CD4-positive, alpha-beta T cell treated with Interleukin-17A for 1 hour (primary cell): Measurements from ENCODE around the gene AMPH.
A peak's percentile ranks its signal among the peaks of the same experiment; 100 is the strongest.

Source experiments
- DNase-seq: peaks from one replicate; pipeline ENCODE4 v3.0.0-alpha.2; 2020

Gene AMPH

DNA sequence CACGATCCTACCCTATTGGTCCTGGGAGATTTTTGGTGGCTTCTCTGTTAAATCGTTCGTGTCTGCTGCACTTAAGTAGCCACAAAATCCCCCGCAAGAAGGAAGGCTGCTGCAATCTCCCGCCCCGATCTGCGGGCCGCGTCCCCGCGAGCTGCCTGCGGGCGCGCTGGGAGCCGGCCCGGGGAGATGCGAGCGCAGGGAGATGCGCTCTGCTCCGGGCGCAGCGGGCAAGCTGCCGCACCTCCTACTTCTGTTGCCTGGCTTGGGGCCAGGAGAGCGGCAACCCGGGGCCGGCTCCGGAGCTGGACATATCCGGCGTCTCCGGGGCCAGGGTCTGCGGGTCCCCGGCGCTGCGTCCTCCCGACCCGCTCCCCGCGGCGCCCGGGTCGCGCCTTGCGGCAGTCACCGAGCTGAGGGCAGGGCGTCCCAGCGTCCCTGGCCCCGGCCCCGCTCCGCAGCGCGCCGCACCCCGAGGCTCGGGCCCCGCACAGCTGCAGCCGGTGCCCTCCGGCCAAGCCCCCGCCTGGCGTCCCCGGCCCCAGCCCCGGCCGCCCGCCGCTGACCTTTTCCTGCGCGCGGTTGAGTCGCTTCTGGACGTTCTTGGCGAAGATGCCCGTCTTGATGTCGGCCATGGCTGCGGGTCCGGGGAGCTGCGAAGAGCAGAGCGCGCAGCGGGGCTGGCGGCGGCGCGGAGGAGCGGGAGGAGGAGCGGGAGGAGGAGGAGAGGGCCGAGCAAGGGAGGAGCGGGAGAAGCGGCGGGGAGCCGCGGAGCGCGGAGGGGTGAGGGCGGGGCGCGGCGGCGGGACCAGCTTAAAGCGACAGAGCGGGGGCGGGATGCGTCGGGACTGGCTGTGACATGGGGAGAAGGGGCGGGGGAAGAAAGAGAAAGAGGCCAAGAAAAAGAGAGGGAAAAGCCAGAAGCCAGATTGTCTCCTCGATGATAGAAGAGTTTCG lies at the start of gene AMPH:
AMPH (minus strand) TSS at position 654 of the 954 bp plus-strand sequence; CDS start at position 632, 22 bp downstream.
- no peak for DNase-seq

DNA sequence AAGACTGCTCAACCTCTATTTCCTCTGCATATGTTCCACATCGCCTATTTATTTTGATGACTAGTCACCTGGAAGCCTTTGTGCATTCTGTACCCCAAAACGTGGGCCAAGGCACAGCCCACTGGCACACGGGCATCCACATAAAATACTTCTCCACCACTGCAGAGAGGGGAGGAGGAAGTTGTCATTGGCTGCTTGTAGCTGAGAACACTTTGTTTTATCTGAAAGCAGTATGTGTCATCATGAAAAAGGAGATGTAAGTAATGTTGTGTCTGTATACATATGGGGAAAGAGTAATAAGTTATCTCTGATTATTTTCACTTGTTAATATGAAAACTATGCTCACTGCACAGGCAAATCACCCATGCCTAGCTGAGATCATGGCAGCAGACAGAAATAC lies 48.2 kb upstream of the AMPH start:
- DNase-seq, result no peak

DNA sequence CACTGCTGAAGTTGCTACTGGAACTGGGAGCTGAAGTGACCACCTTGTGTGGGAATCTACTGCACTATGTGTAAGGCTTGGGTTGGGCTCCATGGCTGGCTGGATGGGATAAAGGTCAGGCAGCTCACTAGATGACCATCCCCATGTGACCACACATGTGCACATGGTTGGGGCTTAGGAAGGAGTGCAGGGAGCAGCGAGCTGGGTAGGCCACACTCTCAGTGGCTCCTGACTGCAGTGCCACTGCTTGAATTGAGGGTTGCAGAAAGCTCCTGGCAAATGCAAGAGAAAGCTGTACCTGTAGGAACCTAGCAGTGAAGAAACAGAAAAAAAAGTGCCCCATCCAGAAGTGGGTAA lies 47.5 kb upstream of the AMPH start:
- DNase-seq, result no peak

DNA sequence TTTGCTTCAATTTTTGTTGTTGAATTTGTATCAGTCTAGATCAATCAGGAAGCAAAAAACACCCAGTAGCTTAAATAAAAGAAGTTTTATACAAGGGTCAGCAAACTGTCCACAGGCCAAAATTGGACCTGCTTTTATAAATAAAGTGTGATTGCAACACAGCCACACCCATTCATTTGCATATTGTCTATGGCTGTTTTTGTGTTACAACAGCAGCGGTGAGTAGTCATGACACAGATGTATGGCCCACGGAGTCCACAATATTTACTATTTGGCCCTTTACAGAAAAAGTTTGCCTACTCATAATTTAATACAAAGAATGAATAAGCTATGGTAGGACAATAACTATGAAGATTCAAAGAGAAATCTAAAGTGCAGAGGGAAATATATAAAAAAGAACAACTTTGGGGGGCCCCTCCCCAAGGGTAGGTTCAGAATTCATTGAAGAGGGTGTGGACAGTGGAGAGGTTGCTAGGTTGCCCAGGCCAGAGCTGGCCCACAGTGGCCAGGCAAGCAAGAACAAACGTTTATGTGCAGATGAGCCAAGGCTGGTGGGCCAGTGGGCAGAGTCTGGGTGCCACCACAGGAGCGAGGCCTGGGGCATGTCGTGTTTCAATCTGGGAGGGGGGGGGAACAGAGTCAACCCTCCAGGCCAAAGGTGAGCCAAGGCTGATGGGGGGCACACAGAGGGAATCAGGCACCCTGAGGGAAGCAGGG lies 47.0 kb upstream of the AMPH start:
- DNase-seq, result no peak

DNA sequence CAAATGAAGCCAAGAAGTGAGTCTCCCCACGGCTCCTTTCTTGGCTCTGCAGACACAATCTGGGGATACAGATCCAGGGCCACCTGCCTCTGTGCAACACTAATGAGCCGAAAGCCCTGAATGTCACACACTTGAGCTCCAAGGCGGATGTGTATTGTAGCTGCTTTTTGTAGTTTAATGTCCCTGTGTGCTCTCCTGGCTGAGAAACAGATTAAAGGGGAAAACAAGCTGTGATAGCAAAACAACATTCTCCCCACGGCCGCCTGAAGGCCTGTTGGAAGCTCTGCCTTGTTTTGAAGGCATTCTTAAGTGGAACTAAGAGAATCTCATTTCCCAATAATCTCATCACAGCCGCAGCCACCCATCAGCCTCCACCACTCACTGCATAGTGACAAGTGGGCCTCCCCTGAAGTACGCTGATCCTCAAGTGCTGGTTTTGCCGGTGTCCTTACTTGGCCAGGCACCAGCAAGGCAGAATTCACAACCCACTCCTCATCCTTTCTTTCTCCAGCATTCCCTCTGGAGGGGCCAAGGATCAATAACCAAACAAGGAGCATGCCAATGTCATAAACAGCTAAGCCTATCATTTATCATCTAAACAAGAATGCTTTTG lies 44.4 kb upstream of the AMPH start:
- DNase-seq, result no peak

DNA sequence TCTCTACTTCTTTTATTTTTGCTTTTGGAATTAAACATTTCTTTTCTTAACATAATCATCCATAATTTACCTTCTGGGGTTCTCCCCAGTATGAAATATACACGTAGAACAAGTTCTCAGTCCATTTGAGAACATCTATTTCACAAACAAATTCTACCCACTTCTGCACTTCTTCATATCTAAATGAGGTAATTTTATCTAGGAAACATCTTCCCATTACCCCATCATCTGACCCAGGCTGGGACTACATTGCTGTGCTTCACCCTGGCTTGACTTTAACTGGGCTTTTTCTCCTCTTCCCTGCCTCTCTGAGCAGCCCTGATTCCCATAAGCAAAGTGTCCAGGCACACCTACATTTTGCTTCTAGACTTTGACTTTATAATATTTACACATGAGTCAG lies 43.3 kb upstream of the AMPH start:
- no peak for DNase-seq

DNA sequence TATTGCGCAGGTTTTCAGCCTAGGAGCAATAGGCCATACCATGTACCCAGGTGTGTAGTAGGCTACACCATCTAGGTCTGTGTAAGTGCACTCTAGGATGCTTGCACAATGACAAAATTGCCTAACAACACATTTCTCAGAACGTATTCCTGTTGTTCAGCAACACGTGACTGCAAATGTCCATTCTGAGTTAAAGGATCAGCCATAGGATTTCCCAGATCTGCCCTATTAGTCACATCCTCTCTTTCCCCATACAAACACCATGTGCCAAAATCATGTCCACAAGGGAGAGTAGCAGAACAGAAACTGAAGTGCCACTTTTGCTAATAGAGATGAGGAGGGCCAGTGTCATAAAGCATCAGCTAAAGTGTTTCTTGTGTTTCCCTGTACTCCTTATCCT lies 42.6 kb upstream of the AMPH start:
- no peak for DNase-seq

DNA sequence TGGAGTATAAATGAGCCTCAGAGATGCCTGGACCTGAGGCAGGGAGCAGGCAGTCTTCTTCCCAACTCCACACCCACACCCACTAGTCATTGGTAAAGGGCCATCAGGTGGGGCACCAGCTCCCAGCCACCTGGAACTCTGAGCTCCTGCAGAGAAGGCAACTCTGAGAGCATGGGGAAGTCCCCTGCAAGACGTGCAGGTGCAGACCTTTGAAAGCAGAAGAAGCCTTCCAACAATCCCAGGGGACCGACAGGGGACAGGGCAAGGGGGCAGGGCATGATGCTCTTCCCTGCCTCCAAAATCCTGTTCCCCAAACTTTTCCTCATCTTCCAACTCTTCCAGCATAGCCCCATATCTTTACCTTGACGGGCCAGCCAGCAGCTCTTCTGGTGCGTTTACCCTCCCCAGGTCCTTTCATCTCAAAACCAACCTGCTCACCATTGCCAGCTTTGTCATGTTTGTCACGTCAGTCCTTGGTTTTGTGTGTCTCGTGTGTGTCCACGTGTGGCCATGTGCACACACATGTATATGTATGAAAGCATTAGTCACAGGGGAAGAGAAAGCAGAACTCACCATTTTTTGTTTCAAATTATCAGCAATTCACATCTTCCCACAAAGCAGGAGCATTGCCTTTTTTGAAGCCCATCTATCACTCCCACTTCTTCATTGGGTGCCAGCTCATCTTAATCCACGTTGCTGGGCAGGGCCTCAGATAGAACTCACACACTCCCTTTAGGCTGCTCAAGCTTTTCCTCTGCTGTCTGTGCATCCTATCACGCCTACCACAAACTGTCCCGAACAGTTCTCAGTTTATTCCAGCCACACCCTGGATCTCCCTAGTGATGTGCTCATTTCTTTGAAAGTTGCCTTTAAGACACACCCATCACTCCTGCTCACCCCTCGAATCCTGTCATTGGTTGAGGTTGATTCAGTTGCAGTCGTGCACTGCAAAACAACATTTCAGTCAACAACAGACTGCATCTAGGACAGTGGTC lies 41.0 kb upstream of the AMPH start:
- no peak for DNase-seq

DNA sequence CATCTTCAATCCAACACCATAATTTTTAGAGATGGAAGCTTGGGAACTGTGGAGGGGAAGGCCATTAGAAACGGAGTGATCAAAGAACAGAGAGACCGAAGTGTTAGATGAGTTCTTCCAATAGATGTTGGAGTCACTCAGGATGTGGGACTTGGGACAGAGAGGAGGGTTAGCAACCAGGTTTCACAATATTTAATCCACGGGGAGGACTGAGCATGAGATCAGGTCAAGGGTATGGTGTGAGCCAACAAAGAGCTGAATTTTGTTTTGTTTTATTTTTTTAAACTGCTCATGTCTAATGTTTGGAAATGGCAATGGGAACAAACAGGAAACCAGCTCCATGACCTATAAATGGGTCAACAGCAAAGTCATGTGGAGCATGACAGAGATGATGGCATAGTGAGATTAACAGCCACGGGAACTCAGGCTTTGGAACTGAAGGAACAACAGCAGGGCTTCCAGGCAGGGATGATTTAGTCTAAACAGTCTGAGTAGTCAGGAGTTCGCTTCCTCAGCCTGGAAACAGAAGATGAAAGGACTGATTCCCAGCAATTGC lies 38.9 kb upstream of the AMPH start:
- no peak for DNase-seq

DNA sequence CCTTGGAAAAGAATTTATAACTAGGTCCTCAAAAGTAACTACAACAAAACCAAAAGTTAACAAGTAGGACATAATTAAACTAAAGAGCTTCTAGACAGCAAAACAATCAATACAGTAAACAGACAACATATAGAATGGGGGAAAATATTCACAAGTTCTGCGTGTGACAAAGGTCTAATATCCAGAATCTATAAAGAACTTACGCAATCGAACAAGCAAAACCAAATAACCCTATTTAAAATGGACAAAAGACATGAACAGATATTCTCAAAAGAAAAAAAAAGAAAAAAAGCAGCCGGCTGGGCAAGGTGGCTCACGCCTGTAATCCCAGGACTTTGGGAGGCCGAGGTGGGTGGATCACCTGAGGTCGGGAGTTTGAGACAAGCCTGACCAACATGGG lies 33.8 kb upstream of the AMPH start:
- no peak for DNase-seq

DNA sequence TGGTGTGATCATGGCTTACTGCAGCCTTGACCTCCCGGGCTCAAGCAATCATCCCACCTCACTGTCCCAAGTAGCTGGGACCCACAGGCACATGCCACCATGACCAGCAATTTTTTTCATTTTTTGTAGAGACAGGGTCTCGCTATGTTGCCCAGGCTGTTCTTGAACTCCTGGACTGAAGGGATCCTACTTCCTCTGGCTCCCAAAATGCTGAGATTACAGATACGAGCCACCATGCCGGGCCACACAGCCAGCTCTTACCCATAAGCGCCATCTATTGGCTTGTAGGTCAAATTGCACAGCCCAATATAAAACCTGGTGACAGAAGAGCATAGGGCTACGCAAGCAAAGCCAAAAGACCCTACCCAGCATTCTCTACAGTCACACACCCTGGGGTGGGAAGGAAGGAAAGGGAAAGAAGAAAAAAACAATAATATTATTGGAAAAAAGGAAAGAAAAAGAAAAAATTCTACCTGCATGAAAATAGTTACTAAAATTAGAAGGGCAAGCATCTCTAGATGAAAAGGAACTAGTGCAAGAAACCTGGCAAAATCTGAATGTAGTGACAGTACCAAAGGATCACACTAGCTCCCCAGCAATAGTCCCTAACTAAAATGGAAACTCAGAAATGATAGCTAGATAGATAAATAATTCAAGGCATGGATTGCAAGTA lies 29.4 kb upstream of the AMPH start:
- peak; percentile 50 for DNase-seq

DNA sequence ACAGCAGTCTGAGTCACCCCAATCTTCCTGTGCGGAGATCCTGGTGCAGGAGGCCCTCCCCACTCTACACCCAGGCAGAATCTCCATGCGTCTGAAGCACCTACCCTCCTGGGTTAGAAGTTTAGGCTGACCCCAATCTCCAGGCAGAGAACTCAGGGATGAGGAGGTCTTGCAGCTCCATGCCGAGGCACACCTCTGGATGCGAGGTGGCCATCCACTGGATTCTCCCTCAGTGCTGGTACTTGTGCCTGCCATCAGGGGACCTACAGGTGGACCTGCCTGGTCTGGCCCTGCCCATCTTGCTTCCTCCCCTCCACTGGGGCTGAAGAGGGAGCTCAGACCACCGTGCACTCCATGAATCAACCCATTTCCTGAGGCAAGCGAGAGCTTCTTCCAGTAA lies 28.8 kb upstream of the AMPH start:
- no peak for DNase-seq

DNA sequence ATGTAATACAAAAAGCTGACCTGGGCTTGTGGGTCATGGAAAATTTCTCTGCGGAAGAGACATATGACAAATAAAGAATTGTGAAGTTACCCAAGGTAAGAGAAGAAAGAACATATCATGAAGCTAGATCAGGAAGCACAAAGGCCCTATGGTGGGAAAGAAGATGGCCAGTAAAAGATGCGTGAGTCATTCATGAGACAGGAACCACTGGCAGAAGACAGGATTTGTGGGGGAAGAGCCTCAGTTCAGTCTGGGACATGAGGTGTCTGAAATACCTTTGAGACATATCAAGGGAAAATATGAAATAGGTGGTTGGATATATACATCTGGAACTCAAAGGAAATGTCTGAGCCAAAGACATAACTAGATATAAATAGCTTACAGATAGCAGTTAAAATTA lies 27.7 kb upstream of the AMPH start:
- DNase-seq, result no peak

DNA sequence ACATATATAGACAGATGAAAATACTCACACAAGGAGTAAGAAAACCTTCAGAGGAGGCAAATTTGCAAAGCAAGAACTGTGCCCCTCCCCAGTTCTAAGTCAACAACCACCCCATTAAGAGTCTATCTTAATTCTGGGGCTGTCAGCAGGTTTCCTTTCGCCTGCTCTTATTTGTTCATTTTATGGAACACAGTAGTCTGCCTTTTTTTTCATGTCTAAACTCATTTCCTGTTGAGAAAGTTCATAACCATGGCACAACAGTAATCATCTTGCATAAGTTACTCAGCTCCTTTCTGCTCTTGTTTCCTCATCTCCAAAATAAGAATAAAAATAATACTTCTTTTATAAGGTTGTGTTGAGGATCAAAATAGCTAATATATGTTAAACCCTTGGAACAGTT lies 25.8 kb upstream of the AMPH start:
- no peak for DNase-seq

DNA sequence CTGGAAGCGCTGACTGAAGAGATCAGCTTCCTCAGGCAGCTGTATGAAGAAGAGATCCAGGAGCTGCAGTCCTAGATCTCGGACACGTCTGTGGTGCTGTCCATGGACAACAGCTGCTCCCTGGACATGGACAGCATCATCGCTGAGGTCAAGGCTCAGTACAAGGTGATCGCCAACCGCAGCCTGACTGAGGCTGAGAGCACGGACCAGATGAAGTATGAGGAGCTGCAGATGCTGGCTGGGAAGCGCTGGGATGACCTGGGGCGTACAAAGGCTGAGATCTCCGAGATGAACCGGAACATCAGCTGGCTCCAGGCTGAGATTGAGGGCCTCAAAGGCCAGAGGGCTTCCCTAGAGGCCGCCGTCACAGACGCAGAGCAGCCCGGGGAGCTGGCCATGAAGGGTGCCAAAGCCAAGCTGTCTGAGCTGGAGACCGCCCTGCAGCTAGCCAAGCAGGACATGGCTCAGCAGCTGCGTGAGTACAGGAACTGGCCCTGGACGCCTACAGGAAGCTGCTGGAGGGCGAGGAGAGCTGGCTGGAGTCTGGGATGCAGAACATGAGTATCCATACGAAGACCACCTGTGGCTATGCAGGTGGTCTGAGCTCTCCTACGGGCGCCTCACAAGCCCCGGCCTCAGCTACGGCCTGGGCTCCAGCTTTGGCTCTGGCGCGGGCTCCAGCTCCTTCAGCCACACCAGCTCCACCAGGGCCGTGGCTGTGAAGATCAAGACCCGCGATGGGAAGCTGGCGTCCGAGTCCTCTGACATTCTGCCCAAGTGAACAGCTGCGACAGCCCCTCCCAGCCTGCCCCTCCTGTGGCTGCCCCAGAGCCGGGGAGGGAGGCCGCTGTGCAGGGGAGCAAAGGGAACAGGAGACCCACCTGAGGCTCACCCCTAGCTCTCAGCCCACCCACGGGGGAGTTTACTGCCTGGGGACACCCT lies 24.9 kb upstream of the AMPH start:
- no peak for DNase-seq

DNA sequence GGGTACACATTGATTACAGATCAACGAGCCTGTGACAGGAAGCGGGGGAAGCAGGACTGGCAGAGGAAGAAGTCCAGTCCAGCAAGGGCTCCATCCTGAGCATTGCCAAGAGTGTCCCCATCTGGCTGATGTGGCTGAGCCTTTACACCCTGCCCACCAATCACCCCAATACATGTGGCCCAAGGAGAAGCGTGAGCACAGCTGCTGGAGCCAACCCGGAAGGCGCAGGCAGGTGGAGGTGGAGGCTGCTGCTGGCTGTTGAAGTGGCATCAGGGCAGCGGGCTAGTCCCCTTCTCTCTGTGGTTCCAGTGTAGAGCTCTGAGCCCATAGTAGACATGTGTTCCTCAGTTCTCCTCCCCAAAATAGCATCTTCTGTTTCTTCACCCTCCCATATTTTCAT lies 6.8 kb upstream of the AMPH start:
- no peak for DNase-seq

DNA sequence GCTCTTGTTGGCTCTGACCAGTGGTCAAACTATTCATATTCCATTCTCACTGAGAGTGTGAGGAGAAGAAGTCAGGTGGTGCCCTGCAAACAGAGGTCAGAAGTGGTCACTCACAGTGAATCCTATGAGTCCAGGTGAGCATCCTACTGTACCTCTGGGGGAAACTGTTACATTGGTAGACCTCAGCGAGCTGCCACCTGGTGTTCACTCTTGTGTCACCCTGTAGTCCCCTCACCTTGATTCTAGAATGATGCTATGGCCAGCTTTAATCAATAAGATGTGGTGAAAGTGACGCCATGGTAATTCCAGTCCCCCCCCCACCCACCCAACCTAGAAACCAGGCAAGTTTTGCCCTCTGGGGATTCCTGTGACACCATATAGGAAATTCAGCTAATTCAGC lies 1.2 kb upstream of the AMPH start:
- DNase-seq, result peak; percentile 1

DNA sequence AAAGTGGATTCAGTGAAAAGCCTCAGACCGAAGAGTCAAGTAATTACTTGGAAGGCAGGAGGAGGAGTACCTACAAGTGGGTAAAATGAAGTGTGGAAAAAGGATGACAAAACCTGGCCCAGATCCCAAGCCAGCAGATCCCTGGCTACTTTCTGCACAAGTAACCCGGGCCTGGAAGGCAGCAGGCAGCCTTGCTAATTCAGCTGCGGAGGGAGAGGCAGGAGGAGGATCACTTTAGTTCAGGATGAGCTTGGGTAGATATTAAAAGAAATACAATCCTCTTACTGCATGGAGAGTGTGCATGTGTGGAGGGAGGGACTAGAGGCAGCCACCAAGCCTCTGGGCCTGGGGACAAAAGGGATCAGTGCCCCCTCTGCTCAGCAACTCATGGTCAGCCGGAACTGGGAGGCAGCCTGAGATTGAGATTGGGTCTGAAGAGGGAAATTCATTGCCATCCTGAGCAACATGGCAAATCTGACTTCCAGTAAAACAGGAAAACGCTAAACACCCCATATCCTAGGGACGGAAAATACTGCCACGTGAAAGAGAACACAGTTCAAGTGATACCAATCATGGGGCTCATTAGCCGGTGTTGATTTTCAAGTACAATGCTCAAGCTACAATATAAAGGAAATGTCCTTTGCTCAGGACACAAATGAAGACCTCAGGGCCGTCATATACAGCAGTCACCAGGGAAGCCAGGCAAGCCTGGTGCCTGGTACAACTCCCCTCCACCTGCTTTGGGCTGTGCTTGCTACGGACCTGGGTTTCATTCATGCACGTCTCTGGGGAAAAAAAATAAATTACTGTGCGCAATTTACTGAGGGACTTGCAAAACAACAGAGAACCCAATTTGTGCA lies 1.3 kb downstream of the AMPH start:
- DNase-seq, result no peak

DNA sequence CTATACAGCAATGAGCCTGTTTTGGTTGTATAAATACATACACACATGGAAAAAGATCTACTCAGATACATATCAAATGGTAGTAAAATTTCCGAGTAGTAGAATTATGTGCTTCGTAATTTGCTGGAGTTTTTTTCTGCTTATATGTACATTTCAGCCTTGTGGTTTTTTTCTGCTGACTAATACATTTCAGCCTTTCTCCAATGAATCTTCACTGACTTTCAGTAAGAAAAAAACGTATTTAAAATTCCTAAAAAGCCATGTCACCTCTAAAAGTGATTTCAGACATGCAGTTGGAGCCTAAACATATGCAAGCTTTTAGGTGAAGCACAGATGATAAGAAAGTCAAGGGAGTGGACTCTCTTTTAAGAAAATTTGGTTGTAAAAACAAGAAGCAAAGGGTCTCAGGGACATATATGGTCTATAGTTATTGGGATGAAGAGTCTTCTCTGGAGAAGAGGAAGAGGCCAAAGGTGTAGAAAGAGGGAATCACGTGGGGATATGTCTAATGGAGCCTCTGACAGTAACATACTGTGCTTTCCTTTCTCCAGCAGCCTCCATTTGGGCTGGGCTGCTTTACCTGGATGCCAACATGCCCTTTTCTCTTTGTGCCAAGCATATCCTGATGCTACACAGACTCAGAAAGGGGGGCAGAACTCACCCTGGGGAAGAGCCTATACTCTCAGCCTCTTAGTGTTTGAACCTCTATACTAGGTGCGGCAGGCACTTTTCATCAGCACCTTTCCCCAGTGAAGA lies 2.4 kb downstream of the AMPH start:
- no peak for DNase-seq
